Fibroblast of lung (primary cell): ENCODE results near the gene MAP4K2. TPM values are rescaled to one million over a fixed set of nuclear protein-coding genes. Genes with fewer than 3 reads are reported as not detected.

Experiments used
- DNase-seq, 2 donors: peaks; one replicate each; pipeline versions ENCODE4 v3.0.0 to v3.0.0-alpha.2; 2010; ENCODE audit warnings: low read depth in 2 of 2
- H2AFZ ChIP-seq: 2 replicates; pipeline ENCODE4 v1.5.1; 2012; ENCODE audit warnings: low read length, control low read depth, inconsistent platforms
- H3K27ac ChIP-seq: 2 replicates; pipeline ENCODE4 v1.5.1; 2011; ENCODE audit warnings: low read length, control low read depth; ENCODE audit not compliant: insufficient read depth
- H3K27me3 ChIP-seq: 2 replicates; pipeline ENCODE4 v1.5.1; 2011; ENCODE audit warnings: mild to moderate bottlenecking, low read length; ENCODE audit not compliant: control insufficient read depth, insufficient read depth
- H3K36me3 ChIP-seq: 2 replicates; pipeline ENCODE4 v1.5.1; 2011; ENCODE audit warnings: low read length; ENCODE audit not compliant: control insufficient read depth, insufficient read depth
- H3K4me1 ChIP-seq: 2 replicates; pipeline ENCODE4 v1.5.1; 2011; ENCODE audit warnings: low read length; ENCODE audit not compliant: control insufficient read depth, insufficient read depth; ENCODE audit errors: extremely low read depth
- H3K4me2 ChIP-seq: 2 replicates; pipeline ENCODE4 v1.5.1; 2011; ENCODE audit warnings: low read length, control low read depth; ENCODE audit not compliant: insufficient read depth; ENCODE audit errors: extremely low read depth
- H3K4me3 ChIP-seq, 4 experiments: fragments of 200-600 bp in 1 of 4; sonication (generic) in 1 of 4; replicated peaks in 1 of 4; 2 replicates each; pipeline ENCODE4 v1.5.1; 2011 to 2016; ENCODE audit warnings: low read length in 4 of 4, low read depth in 3 of 4, mild to moderate bottlenecking in 3 of 4, control low read depth in 2 of 4, inconsistent platforms in 1 of 4, mixed read lengths in 1 of 4; ENCODE audit not compliant: insufficient read depth in 1 of 4; ENCODE audit errors: control extremely low read depth in 1 of 4
- H3K79me2 ChIP-seq: 2 replicates; pipeline ENCODE4 v1.5.1; 2012; ENCODE audit warnings: mild to moderate bottlenecking, low read length, inconsistent platforms; ENCODE audit not compliant: control insufficient read depth, insufficient read depth
- H3K9ac ChIP-seq: 2 replicates; pipeline ENCODE4 v1.5.1; 2011; ENCODE audit warnings: mild to moderate bottlenecking, low read length, control low read depth; ENCODE audit not compliant: insufficient read depth
- H3K9me3 ChIP-seq: 2 replicates; pipeline ENCODE4 v1.5.1; 2012; ENCODE audit warnings: low read depth, low read length; ENCODE audit not compliant: control insufficient read depth, insufficient read depth
- H4K20me1 ChIP-seq: 2 replicates; pipeline ENCODE4 v1.5.1; 2011; ENCODE audit warnings: low read length; ENCODE audit not compliant: control insufficient read depth, insufficient read depth; ENCODE audit errors: extremely low read depth
- EZH2 ChIP-seq: IDR thresholded peaks from 2 replicates; pipeline ENCODE4 v1.5.1; 2012; ENCODE audit warnings: low read length, control low read depth, mild to moderate bottlenecking; ENCODE audit errors: missing control alignments
- polyA plus RNA-seq, 2 donors: library from polyadenylated mRNA; depleted of rRNA in 1 of 2; stranded (reverse) in 1 of 2; unstranded in 1 of 2; fragments of >200 nt; gene quantifications; 2 replicates each; pipeline ENCODE4 v1.2.1, GENCODE V29; 2011 to 2012; ENCODE audit warnings: missing spikeins in 1 of 2
- total RNA-seq: library from RNA; depleted of rRNA; stranded (reverse); fragments of >200 nt; gene quantifications from 2 replicates; pipeline ENCODE4 v1.2.1, GENCODE V29; 2014
- TF ChIP-seq, protein P1 (sequence below), 2 donors: IDR thresholded peaks in 1 of 2; conservative IDR thresholded peaks in 1 of 2; 1 replicate in 1 of 2; 2 replicates in 1 of 2; pipeline ENCODE4 v1.5.1; 2011 to 2012; ENCODE audit warnings: low read length in 2 of 2, control low read depth in 1 of 2, inconsistent platforms in 1 of 2, low read depth in 1 of 2, mild to moderate bottlenecking in 1 of 2

Gene MAP4K2
- total and polyA plus RNA-seq, 2 donors (not counting 1 experiment from before 2014, with no cell fraction given) = 6.4 to 9.2 TPM

DNA sequence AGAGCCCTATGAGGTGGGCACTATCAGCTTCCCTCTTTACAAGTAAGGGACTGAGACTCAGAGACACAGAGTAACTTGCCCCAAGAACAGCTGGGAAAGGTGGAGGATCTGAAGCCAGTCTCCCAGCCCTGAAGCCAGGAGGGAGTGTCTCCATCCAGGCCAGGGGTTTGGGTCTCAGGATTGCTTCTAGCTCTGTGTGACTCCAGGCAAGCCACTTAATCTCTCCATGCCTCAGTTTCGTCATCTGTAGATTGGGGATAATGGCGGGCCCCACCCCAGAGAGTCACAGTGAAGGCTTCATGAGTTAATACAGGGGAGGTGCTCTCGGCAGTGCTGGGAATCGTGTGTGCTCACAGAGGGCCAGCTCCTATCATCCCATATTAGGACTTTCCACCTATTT lies 10.5 kb downstream of the MAP4K2 start:
- no peaks in the 10 kb centered on the region for H3K4me1 ChIP-seq
- H4K20me1 ChIP-seq = no peaks in the 10 kb centered on the region
- peaks cover 4% of the 10 kb centered on the region for H3K36me3 ChIP-seq
- no peak for DNase-seq
- no peak overlapping the region for H3K4me3 ChIP-seq
- H3K4me2 ChIP-seq = no peak overlapping the region
- no peak for TF ChIP-seq EZH2
- TF ChIP-seq, protein P1, sequence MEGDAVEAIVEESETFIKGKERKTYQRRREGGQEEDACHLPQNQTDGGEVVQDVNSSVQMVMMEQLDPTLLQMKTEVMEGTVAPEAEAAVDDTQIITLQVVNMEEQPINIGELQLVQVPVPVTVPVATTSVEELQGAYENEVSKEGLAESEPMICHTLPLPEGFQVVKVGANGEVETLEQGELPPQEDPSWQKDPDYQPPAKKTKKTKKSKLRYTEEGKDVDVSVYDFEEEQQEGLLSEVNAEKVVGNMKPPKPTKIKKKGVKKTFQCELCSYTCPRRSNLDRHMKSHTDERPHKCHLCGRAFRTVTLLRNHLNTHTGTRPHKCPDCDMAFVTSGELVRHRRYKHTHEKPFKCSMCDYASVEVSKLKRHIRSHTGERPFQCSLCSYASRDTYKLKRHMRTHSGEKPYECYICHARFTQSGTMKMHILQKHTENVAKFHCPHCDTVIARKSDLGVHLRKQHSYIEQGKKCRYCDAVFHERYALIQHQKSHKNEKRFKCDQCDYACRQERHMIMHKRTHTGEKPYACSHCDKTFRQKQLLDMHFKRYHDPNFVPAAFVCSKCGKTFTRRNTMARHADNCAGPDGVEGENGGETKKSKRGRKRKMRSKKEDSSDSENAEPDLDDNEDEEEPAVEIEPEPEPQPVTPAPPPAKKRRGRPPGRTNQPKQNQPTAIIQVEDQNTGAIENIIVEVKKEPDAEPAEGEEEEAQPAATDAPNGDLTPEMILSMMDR (conservative IDR thresholded peaks at IDR 0.05 in 1 of 2, IDR thresholded peaks at IDR 0.05 in 1 of 2; ENCODE audit: low read depth in 1 of 2, low read length in 2 of 2) = no peak
- H3K79me2 ChIP-seq = no peaks in the 10 kb centered on the region
- H3K9me3 ChIP-seq = no peaks in the 10 kb centered on the region
- no peaks in the 10 kb centered on the region for H3K27me3 ChIP-seq
- no peak overlapping the region for H3K27ac ChIP-seq
- H3K9ac ChIP-seq = no peak overlapping the region
- no peak overlapping the region for H2AFZ ChIP-seq

DNA sequence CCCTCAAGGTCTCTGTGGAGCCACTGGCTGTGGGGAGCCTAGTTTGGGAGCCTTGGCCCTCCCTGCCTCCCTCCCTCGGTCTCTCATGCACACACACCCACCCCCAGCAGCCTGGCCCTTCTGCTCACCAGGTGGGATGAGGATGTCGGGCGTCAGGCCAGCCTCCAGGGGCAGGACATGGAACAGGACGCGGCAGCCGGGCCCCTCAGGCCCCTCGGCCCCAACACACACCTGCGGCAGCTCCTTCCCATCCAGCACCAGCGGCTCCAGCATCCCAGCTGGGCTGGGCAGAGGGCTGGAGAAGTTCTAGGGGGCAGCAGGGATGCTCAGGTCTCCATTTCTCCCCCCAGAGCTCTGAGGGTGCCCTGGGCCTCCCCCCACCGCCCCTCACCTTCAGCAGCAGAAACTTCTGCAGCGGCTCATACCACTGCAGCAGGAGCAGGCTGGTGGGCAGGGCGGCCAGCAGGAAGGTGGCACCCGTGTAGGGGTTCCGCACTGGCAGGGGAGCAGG lies 11.2 kb downstream of the MAP4K2 start:
- no peak overlapping the region for H3K9ac ChIP-seq
- no peak for DNase-seq
- H3K27ac ChIP-seq = no peak overlapping the region
- H3K4me2 ChIP-seq = no peak overlapping the region
- H3K79me2 ChIP-seq = no peaks in the 10 kb centered on the region
- TF ChIP-seq, protein P1 (conservative IDR thresholded peaks at IDR 0.05 in 1 of 2, IDR thresholded peaks at IDR 0.05 in 1 of 2; ENCODE audit: low read depth in 1 of 2, low read length in 2 of 2) = no peak
- TF ChIP-seq EZH2 = no peak
- H2AFZ ChIP-seq = no peak overlapping the region
- H3K4me1 ChIP-seq = no peaks in the 10 kb centered on the region
- H3K9me3 ChIP-seq = no peaks in the 10 kb centered on the region
- no peak overlapping the region for H3K4me3 ChIP-seq
- no peaks in the 10 kb centered on the region for H3K27me3 ChIP-seq
- H4K20me1 ChIP-seq = no peaks in the 10 kb centered on the region
- peaks cover 2% of the 10 kb centered on the region for H3K36me3 ChIP-seq

- no peak for TF ChIP-seq EZH2
- TF ChIP-seq, protein P1 (conservative IDR thresholded peaks at IDR 0.05 in 1 of 2, IDR thresholded peaks at IDR 0.05 in 1 of 2; ENCODE audit: low read depth in 1 of 2, low read length in 2 of 2) = no peak
These were observed 12.6 kb downstream of the MAP4K2 start for GRCh38 chr11:64790205-64791095.

More at GRCh38 chr11:64790205-64791095, 12.6 kb downstream of the MAP4K2 start:
- no peak overlapping the region for H2AFZ ChIP-seq
- H3K9me3 ChIP-seq = no peaks in the 10 kb centered on the region
- H3K27ac ChIP-seq = no peak overlapping the region
- no peak for DNase-seq
- H3K27me3 ChIP-seq = no peaks in the 10 kb centered on the region
- H3K4me3 ChIP-seq = no peak overlapping the region
- no peaks in the 10 kb centered on the region for H3K36me3 ChIP-seq
- H4K20me1 ChIP-seq = no peaks in the 10 kb centered on the region
- no peaks in the 10 kb centered on the region for H3K79me2 ChIP-seq
- no peak overlapping the region for H3K4me2 ChIP-seq
- no peak overlapping the region for H3K9ac ChIP-seq
- no peaks in the 10 kb centered on the region for H3K4me1 ChIP-seq
